ENCODE measurements around the gene SMARCA1.

DNA sequence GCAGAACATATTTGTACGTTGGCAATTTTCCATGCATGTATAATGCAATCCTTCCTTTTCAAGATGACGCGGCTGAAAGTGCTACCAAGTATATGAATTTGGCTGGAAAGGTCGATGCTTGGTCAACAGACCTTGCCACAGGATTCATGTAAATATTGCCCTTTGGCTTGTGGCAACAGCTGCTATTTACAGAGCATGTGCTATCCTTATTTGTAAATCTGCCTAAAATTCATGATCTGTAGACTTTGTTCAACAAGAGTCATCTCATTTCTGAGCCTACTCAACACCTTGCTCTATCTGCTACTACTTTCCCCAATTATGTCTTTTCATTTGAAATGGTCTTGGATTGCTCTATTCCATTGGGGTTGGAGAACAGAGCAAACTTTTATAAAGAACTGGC is 1.9 kb upstream of the SMARCA1 start:
- no peak for TF ChIP-seq EZH2 (IDR thresholded peaks at IDR 0.05; ENCODE audit: low read length, unreplicated experiment)
- TF ChIP-seq, protein P1, sequence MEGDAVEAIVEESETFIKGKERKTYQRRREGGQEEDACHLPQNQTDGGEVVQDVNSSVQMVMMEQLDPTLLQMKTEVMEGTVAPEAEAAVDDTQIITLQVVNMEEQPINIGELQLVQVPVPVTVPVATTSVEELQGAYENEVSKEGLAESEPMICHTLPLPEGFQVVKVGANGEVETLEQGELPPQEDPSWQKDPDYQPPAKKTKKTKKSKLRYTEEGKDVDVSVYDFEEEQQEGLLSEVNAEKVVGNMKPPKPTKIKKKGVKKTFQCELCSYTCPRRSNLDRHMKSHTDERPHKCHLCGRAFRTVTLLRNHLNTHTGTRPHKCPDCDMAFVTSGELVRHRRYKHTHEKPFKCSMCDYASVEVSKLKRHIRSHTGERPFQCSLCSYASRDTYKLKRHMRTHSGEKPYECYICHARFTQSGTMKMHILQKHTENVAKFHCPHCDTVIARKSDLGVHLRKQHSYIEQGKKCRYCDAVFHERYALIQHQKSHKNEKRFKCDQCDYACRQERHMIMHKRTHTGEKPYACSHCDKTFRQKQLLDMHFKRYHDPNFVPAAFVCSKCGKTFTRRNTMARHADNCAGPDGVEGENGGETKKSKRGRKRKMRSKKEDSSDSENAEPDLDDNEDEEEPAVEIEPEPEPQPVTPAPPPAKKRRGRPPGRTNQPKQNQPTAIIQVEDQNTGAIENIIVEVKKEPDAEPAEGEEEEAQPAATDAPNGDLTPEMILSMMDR (conservative IDR thresholded peaks at IDR 0.05; ENCODE audit: low read depth, low read length), result no peak
- TF ChIP-seq EZH2phosphoT487 (IDR thresholded peaks at IDR 0.05; ENCODE audit: borderline replicate concordance, low read length), result no peak
